ENCODE data around the gene PID1.

PID1 gene

DNA sequence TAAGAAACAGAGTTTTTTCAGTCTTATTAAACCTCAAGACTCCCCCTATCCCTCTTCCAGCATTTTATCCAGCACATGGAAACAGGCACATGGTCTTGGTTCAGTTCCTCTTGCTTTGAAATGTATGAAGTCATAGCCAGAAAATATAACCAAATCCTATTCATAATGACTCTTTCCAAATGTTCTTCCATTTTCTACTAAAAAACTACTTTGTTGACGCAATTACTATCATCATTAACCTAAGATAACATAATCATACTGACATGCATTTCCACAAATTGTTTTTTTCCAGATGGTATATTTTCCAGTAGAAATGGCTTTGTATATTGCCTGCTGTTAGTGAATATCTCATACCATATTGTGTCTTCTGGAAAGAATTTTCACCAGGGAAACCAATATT is 261.3 kb downstream of the PID1 start:
- DNase-seq (ENCODE audit: low spot score): no peak

DNA sequence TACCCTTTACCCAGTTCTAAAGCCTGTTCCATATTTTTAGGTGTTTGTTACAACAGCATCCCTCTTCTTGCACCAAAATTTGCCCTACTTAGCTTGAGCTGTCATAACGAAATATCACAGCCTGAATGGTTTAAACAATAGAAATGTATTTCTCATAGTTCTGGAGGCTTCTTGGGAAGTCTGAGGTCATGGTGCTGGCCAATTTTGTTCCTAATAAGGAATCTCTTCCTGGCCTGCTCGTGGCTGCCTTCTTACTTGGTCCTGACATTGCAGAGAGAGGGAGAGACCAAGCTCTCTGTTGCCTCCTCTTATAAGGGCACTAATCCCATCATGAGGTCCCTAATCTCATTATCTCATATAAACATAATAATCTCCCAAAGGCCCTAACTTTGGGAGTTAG is 267.8 kb downstream of the PID1 start:
- no peak for DNase-seq (ENCODE audit: low spot score)

DNA sequence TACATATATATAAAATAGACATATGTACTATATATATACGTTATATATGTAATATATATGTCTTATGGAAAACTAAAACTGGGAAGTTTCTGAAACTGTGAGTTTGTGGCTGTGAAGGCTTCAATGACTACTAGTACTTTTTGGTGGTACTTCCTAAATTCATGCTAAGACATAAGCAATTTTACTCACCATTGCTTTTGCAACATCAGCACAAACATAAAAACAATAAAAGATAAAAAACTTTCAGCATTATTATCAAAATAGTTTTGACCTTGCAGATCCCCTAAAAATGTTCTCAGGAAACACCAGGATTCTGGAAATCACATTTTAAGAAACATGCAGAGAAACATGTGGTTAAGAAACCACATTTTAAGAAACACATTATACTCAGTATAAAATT is 269.9 kb downstream of the PID1 start:
- DNase-seq (ENCODE audit: low spot score): no peak

DNA sequence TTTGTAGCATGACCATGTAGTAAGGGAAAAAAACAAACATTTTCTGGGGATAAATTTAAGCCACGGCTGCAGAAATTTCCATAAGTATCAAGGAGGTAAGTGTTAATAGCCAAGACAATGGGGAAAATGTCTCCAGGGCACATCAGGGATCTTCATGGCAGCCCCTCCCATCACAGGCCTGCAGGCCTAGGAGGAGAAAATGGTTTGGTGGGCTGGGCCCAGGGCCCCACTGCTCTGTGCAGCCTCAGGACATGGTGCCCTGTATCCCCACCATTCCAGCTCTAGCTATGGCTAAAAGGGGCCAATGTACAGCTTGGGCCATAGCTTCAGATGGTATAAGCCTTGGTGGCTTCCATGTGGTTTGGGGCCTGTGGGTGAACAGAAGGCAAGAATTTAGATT is 271.8 kb downstream of the PID1 start:
- DNase-seq (ENCODE audit: low spot score): no peak

DNA sequence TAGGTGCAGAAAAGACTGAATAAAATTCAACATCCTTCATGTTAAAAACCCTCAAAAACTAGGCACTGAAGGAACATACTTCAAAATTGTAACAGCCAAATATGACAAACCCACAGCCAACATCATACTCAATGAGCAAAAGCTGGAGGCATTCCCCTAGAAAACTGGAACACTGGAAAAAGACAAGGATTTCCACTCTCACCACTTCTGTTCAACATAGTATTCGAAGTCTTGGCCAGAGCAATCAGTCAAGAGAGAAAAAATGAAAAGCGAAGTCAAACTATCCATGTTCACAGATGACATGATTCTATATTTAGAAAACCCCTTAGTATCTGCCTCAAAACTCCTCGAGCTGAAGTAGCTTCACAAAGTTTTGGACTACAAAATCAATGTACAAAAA is 282.3 kb downstream of the PID1 start:
- DNase-seq (ENCODE audit: low spot score): no peak

DNA sequence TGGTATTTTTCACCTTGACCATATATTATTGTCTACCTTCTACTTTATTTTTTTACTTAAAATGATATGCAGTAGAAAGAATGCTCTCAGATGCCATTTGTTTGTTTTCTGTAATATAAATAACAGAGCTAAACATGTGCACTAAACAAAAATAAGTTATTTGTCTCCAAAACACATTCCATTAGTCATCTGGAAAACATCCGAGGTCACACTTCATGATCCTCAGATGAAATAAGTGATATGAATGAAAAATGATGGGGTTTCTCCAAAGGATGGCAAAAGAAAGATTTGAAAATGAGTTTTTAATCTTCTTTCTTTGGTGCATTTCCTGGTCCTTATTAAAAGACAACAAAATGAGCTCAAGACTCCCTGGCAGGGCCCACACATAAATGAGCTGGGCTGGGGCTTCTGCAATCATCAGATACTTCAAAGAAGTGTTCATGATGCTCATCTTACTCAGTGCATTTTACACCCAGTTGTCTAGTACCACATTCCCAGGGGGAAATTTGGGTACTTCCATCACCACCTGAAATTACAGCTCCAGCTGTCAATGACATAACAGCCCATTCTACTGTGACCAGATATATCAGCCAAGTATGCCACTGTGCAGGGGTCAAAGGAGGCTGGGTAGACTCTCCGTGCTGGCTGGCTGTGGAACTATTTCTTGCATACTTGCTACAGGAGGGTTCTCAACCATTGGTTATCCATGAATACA is 283.5 kb downstream of the PID1 start:
- no peak for DNase-seq (ENCODE audit: low spot score)

DNA sequence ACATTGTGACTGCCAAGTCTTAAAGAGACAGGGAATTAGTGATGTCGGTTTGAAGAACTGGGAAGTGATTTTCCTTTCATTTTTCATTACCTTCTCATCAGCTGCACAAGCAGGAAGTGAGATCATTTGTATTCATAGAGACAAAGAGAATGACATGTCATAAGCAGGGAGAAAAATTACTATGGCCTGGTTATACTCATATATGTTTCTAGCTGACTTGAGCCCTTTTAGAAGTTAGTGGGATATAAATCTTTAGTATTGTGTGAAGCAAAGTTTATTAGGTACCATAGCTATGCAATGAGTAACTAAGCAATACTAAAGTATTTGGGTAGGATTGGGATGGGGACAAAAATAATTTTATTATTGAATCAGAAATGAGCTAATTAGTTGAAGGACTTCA is 284.1 kb downstream of the PID1 start:
- DNase-seq (ENCODE audit: low spot score): no peak

DNA sequence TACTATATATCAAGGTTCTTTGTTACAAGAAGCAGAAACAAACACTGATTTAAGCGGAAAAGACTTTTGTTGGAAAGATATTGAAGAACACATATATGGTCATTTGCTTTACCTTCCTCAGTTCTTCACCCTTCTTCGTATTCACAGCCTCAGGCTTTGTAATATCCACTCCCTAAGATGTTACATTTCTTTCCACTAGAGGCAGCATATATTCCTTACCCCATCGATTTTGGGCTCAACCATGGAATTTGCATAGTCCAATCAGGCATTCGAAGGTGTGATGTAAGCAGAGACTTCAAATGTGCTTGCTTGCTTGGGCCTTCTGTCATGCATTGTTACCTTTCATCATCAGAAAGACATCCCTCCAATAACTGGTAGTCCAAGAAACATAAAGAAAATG is 287.4 kb downstream of the PID1 start:
- no peak for DNase-seq (ENCODE audit: low spot score)

DNA sequence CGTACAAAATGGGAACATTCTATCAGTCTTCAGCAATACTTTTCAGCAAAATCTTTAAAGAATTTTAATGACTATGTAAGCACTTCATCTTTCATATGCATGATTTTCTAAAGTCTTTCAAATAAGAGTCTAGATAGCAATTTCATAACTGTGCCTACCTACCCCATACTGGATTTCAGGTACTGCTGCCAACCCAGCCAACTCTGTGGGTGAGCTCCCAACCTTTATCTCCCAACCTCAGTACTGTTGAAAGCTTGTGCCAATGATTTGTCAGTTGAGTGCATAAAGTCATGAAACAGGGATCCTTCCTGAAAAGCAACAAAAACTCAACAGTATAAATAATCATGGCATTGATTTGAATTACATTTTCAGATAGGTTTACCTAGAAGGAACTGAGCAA is 296.9 kb downstream of the PID1 start:
- DNase-seq (ENCODE audit: low spot score): no peak

All from CD4-positive, alpha-beta T cell treated with Interleukin-15 for 4 hours (primary cell).